IMR-90 (cell line): ENCODE data around the gene HJURP.

Experiments
- CTCF ChIP-seq: conservative IDR thresholded peaks from 2 replicates; pipeline ENCODE4 v1.5.1; 2012; ENCODE audit warnings: mild to moderate bottlenecking, low read depth, low read length, improper control_type of control experiment
- POLR2A ChIP-seq: IDR thresholded peaks from 2 replicates; pipeline ENCODE4 v1.6.1; 2012; ENCODE audit warnings: mild to moderate bottlenecking, low read depth, low read length
- RAD21 ChIP-seq: IDR thresholded peaks from 2 replicates; pipeline ENCODE4 v1.6.1; 2012; ENCODE audit warnings: low read length, improper control_type of control experiment
- SMC3 ChIP-seq: fragments of 150-350 bp; IDR thresholded peaks from 2 replicates; pipeline ENCODE4 v1.6.1; 2016; ENCODE audit warnings: low read depth, mild to moderate bottlenecking, antibody characterized with exemption, low read length, moderate library complexity

GRCh38 chr2:233846387-233847247, 7.7 kb downstream of the HJURP start:
- no peak for TF ChIP-seq POLR2A
- no peak for TF ChIP-seq SMC3
- TF ChIP-seq CTCF, result no peak
- no peak for TF ChIP-seq RAD21
